Ascending aorta (tissue), 2 donors: Measurements from ENCODE around the gene NTRK3. TPM values are rescaled to one million over a fixed set of nuclear protein-coding genes. Genes with fewer than 3 reads are reported as not detected.

Source experiments
- DNase-seq, 2 donors: peaks; one replicate each; pipeline ENCODE4 v3.0.0-alpha.2; 2019; ENCODE audit warnings: low spot score in 2 of 2
- H3K27ac ChIP-seq, 2 donors: fragments of 200-600 bp; sonication (generic); one replicate each; pipeline ENCODE4 v1.5.1; 2016 to 2017; ENCODE audit warnings: mild to moderate bottlenecking in 1 of 2
- H3K27me3 ChIP-seq: fragments of 200-600 bp; sonication (generic); one replicate; pipeline ENCODE4 v1.5.1; 2017
- H3K36me3 ChIP-seq, 2 donors: fragments of 200-600 bp; sonication (generic); one replicate each; pipeline ENCODE4 v1.5.1; 2016
- H3K4me1 ChIP-seq, 2 donors: fragments of 200-600 bp; sonication (generic); one replicate each; pipeline ENCODE4 v1.5.1; 2016 to 2017; ENCODE audit warnings: mild to moderate bottlenecking in 1 of 2
- H3K4me3 ChIP-seq, 2 donors: fragments of 200-600 bp; sonication (generic); one replicate each; pipeline ENCODE4 v1.5.1; 2016 to 2017; ENCODE audit warnings: mild to moderate bottlenecking in 1 of 2
- H3K9me3 ChIP-seq, 2 donors: fragments of 200-600 bp; sonication (generic); one replicate each; pipeline ENCODE4 v1.5.1; 2016
- CTCF ChIP-seq, 3 experiments: fragments of 200-600 bp in 2 of 3; fragments of 450-650 bp in 1 of 3; sonication (generic) in 2 of 3; IDR thresholded peaks; one replicate each; pipeline ENCODE4 v1.5.1; 2016 to 2019; ENCODE audit warnings: antibody characterized with exemption in 3 of 3, mild to moderate bottlenecking in 1 of 3, moderate library complexity in 1 of 3
- intact Hi-C: fragments of 100-400 bp; cut with DNase I; formaldehyde crosslinking; loops from one replicate; pipeline ENCODE4 v1.15.1; 2023
- total RNA-seq: library from RNA; depleted of rRNA; stranded (reverse); fragments of >200 nt; gene quantifications from one replicate; pipeline ENCODE4 v1.1.0, GENCODE V29; 2016

The NTRK3 gene
- total RNA-seq, 1 donor from 2014 or later, result 52.7 TPM

GRCh38 chr15:87817553-87817952, 439.0 kb downstream of the NTRK3 start:
- TF ChIP-seq CTCF (IDR thresholded peaks at IDR 0.05), result no peak
- Histone ChIP-seq H3K4me1 (no peaks in the 10 kb centered on the region), H3K36me3 (no peaks in the 10 kb centered on the region), H3K27ac (no peak overlapping the region), H3K27me3 (no peaks in the 10 kb centered on the region), H3K4me3 (no peak overlapping the region), H3K9me3 (no peaks in the 10 kb centered on the region)
- DNase-seq, result no peak
- intact Hi-C loops, result no loop called here

GRCh38 chr15:87816811-87817210, 439.7 kb downstream of the NTRK3 start:
- no peaks in the 10 kb centered on the region for H3K4me1 ChIP-seq
- no peak for TF ChIP-seq CTCF (IDR thresholded peaks at IDR 0.05)
- no peaks in the 10 kb centered on the region for H3K27me3 ChIP-seq
- DNase-seq, result no peak
- intact Hi-C loops, result no loop called here
- H3K36me3 ChIP-seq, result no peaks in the 10 kb centered on the region
- H3K9me3 ChIP-seq, result no peaks in the 10 kb centered on the region
- H3K27ac ChIP-seq, result no peak overlapping the region
- H3K4me3 ChIP-seq, result no peak overlapping the region

- Histone ChIP-seq H3K9me3 (no peaks in the 10 kb centered on the region), H3K27ac (no peak overlapping the region), H3K36me3 (no peaks in the 10 kb centered on the region), H3K4me1 (no peaks in the 10 kb centered on the region), H3K27me3 (no peaks in the 10 kb centered on the region), H3K4me3 (no peak overlapping the region)
- no peak for TF ChIP-seq CTCF (IDR thresholded peaks at IDR 0.05)
- DNase-seq, result no peak
- intact Hi-C loops, result no loop called here
Measured at GRCh38 chr15:87816016-87816415, 440.5 kb downstream of the NTRK3 start.

Other genes starting within 250 kb of the NTRK3 start
- 29.7 TPM for gene MRPL46, start 210.6 kb upstream of the NTRK3 start, total RNA-seq
- gene MRPS11, start 211.0 kb upstream of the NTRK3 start, total RNA-seq, result 29.4 TPM